A549 (cell line): ENCODE results near the gene STARD3NL. TPM values are rescaled to one million over a fixed set of nuclear protein-coding genes. Genes with fewer than 3 reads are reported as not detected.

ENCODE experiments used
- ATAC-seq, 2 experiments: fragments of 200-7000 bp in 1 of 2; fragments of >200 bp in 1 of 2; cut with Nextera tagmentation in 1 of 2; cut with Tn5 transposase in 1 of 2; 3 replicates each; pipeline versions ENCODE4 v1.8.0 to v1.9.1; 2018 to 2020; ENCODE audit warnings: mild to moderate bottlenecking in 1 of 2, moderate library complexity in 1 of 2
- CTCF ChIA-PET: fragments of 300-600 bp; sonication (Branson Sonifier 250); formaldehyde crosslinking; extraction: SDS; loops from one replicate; lab custom pipeline; 2021; ENCODE audit warnings: antibody characterized with exemption, inconsistent platforms; lab: Yijun Ruan, JAX
- POLR2A ChIA-PET: fragments of 350-600 bp; formaldehyde crosslinking; extraction: SDS; loops from one replicate; lab custom pipeline; 2021; ENCODE audit warnings: antibody characterized with exemption, inconsistent platforms; lab: Yijun Ruan, JAX
- DNase-seq, 2 experiments: peaks; one replicate each; pipeline versions ENCODE4 v3.0.0 to v3.0.0-alpha.2; 2011 to 2016; ENCODE audit warnings: low read depth in 1 of 2, low spot score in 1 of 2
- FAIRE-seq: peaks from 2 replicates; lab custom pipeline; 2011; peaks lifted over from hg19 to GRCh38; lab: Jason Lieb, UNC
- H3K27ac ChIP-seq, 2 experiments: fragments of >200 bp; sonication (Bioruptor Twin); formaldehyde crosslinking; 3 replicates each; pipeline ENCODE4 v1.5.1; 2016 to 2017
- H3K4me1 ChIP-seq: fragments of >200 bp; sonication (Bioruptor Twin); formaldehyde crosslinking; 3 replicates; pipeline ENCODE4 v1.6.1; 2016
- H3K4me2 ChIP-seq: fragments of >200 bp; sonication (Bioruptor Twin); formaldehyde crosslinking; 3 replicates; pipeline ENCODE4 v1.6.1; 2016
- H3K4me3 ChIP-seq: fragments of >200 bp; sonication (Bioruptor Twin); formaldehyde crosslinking; 3 replicates; pipeline ENCODE4 v1.5.1; 2016
- H3K9me3 ChIP-seq: fragments of >200 bp; sonication (Bioruptor Twin); formaldehyde crosslinking; 3 replicates; pipeline ENCODE4 v1.6.1; 2016
- BHLHE40 ChIP-seq: IDR thresholded peaks from 2 replicates; pipeline ENCODE4 v1.6.1; 2012; ENCODE audit warnings: low read depth, low read length, inconsistent platforms
- CBX2 ChIP-seq: fragments of 200-600 bp; sonication (generic); IDR thresholded peaks from 2 replicates; pipeline ENCODE4 v1.6.1; 2016; ENCODE audit warnings: low read depth, mild to moderate bottlenecking, borderline replicate concordance
- CBX8 ChIP-seq: fragments of 200-600 bp; sonication (generic); IDR thresholded peaks from 2 replicates; pipeline ENCODE4 v1.6.1; 2016
- CHD4 ChIP-seq: fragments of 200-600 bp; sonication (generic); IDR thresholded peaks from 2 replicates; pipeline ENCODE4 v1.6.1; 2016; ENCODE audit warnings: antibody characterized with exemption, mild to moderate bottlenecking, borderline replicate concordance
- EHMT2 ChIP-seq: fragments of 200-600 bp; sonication (generic); IDR thresholded peaks from 2 replicates; pipeline ENCODE4 v1.6.1; 2016; ENCODE audit warnings: antibody characterized with exemption, low read depth, mild to moderate bottlenecking, moderate library complexity
- EP300 ChIP-seq, 2 experiments: fragments of >200 bp; sonication (Bioruptor Twin); formaldehyde crosslinking; IDR thresholded peaks; 2 replicates in 1 of 2; 3 replicates in 1 of 2; pipeline ENCODE4 v1.6.1; 2016 to 2017
- FOSB ChIP-seq: fragments of 250-450 bp; sonication (Bioruptor Pico); IDR thresholded peaks from 2 replicates; pipeline ENCODE4 v1.5.0; 2020; ENCODE audit warnings: mild to moderate bottlenecking, moderate library complexity
- FOSL2 ChIP-seq, 2 experiments: fragments of 450-650 bp in 1 of 2; fragments of >200 bp in 1 of 2; sonication (Bioruptor Twin) in 1 of 2; formaldehyde crosslinking; IDR thresholded peaks; 2 replicates each; pipeline versions ENCODE4 v1.5.0 to v1.6.1; 2016 to 2020; ENCODE audit warnings: mild to moderate bottlenecking in 1 of 2, moderate library complexity in 1 of 2
- FOXS1 ChIP-seq: fragments of 250-450 bp; sonication (Bioruptor Pico); IDR thresholded peaks from 2 replicates; pipeline ENCODE4 v1.5.0; 2020; ENCODE audit warnings: mild to moderate bottlenecking, moderate library complexity
- HDAC2 ChIP-seq: fragments of 200-600 bp; sonication (generic); IDR thresholded peaks from 2 replicates; pipeline ENCODE4 v1.6.1; 2016
- HES2 ChIP-seq: fragments of >200 bp; sonication (Bioruptor Twin); formaldehyde crosslinking; IDR thresholded peaks from 2 replicates; pipeline ENCODE4 v1.6.1; 2016
- HEYL ChIP-seq: fragments of 250-450 bp; sonication (Bioruptor Pico); IDR thresholded peaks from 2 replicates; pipeline ENCODE4 v1.8.0; 2021; ENCODE audit warnings: mild to moderate bottlenecking, moderate library complexity
- HOXA7 ChIP-seq: fragments of 250-450 bp; sonication (Bioruptor Pico); IDR thresholded peaks from 2 replicates; pipeline ENCODE4 v1.5.0; 2020; ENCODE audit warnings: mild to moderate bottlenecking, moderate library complexity
- HOXB13 ChIP-seq: fragments of 250-450 bp; sonication (Bioruptor Pico); IDR thresholded peaks from 2 replicates; pipeline ENCODE4 v1.5.0; 2020; ENCODE audit warnings: low read depth, mild to moderate bottlenecking, moderate library complexity
- MYC ChIP-seq: IDR thresholded peaks from 2 replicates; pipeline ENCODE4 v1.6.1; 2012; ENCODE audit warnings: mild to moderate bottlenecking, inconsistent platforms, low read length, improper control_type of control experiment, borderline replicate concordance
- NFE2L2 ChIP-seq: fragments of 150-350 bp; conservative IDR thresholded peaks from 2 replicates; pipeline ENCODE4 v1.6.1; 2014; ENCODE audit warnings: low read length
- NPAS2 ChIP-seq: fragments of 250-450 bp; sonication (Bioruptor Pico); IDR thresholded peaks from 2 replicates; pipeline ENCODE4 v1.8.0; 2022; ENCODE audit warnings: mild to moderate bottlenecking, moderate library complexity, borderline replicate concordance
- PBX3 ChIP-seq: IDR thresholded peaks from 2 replicates; pipeline ENCODE4 v1.6.1; 2012
- POLR2A ChIP-seq: IDR thresholded peaks from 2 replicates; pipeline ENCODE4 v1.6.1; 2012; ENCODE audit warnings: mild to moderate bottlenecking, low read length
- POLR2AphosphoS2 ChIP-seq: conservative IDR thresholded peaks from 2 replicates; pipeline ENCODE4 v1.6.1; 2012; ENCODE audit warnings: low read length, improper control_type of control experiment, inconsistent platforms
- RAD21 ChIP-seq, 2 experiments: fragments of >200 bp in 1 of 2; sonication (Bioruptor Twin) in 1 of 2; formaldehyde crosslinking in 1 of 2; IDR thresholded peaks in 1 of 2; conservative IDR thresholded peaks in 1 of 2; 2 replicates in 1 of 2; 3 replicates in 1 of 2; pipeline ENCODE4 v1.6.1; 2012 to 2018; ENCODE audit warnings: inconsistent platforms in 1 of 2
- RCOR1 ChIP-seq: fragments of 150-350 bp; IDR thresholded peaks from 2 replicates; pipeline ENCODE4 v1.6.1; 2014; ENCODE audit warnings: antibody characterized with exemption, low read length, low read depth
- RNF2 ChIP-seq: fragments of 200-600 bp; sonication (generic); IDR thresholded peaks from 2 replicates; pipeline ENCODE4 v1.6.1; 2016; ENCODE audit warnings: low read depth, mild to moderate bottlenecking, antibody characterized with exemption, moderate library complexity, borderline replicate concordance
- SMC3 ChIP-seq: fragments of >200 bp; sonication (Bioruptor Twin); formaldehyde crosslinking; IDR thresholded peaks from 3 replicates; pipeline ENCODE4 v1.6.1; 2018; ENCODE audit warnings: inconsistent platforms
- ZSCAN20 ChIP-seq: fragments of 250-450 bp; sonication (Bioruptor Pico); IDR thresholded peaks from 2 replicates; pipeline ENCODE4 v1.8.0; 2022; ENCODE audit warnings: mild to moderate bottlenecking, moderate library complexity
- WGBS: methylation state at CpG from one replicate; pipeline ENCODE4 v1.1.6; 2017; ENCODE audit errors: missing lambda C conversion rate; 5-methylcytosine and 5-hydroxymethylcytosine counted together
- polyA plus RNA-seq, 4 experiments: library from polyadenylated mRNA; depleted of rRNA in 3 of 4; stranded (reverse); fragments of >200 nt; fragmentation: RNase III in 1 of 4; extraction: RNeasy Plus Mini Kit Qiagen cat#74134 plus additional on column Dnase treatment in 1 of 4; gene quantifications; 2 replicates in 3 of 4; 3 replicates in 1 of 4; pipeline ENCODE4 v1.2.3, GENCODE V29; 2011 to 2017
- TF ChIP-seq, protein P1 (sequence below): fragments of >200 bp; sonication (Bioruptor Twin); formaldehyde crosslinking; IDR thresholded peaks from 3 replicates; pipeline ENCODE4 v1.6.1; 2016

The STARD3NL gene
- polyA plus RNA-seq, 2 of the 4 experiments (the other 2 are of a cell fraction): 57.9 to 104 TPM

DNA sequence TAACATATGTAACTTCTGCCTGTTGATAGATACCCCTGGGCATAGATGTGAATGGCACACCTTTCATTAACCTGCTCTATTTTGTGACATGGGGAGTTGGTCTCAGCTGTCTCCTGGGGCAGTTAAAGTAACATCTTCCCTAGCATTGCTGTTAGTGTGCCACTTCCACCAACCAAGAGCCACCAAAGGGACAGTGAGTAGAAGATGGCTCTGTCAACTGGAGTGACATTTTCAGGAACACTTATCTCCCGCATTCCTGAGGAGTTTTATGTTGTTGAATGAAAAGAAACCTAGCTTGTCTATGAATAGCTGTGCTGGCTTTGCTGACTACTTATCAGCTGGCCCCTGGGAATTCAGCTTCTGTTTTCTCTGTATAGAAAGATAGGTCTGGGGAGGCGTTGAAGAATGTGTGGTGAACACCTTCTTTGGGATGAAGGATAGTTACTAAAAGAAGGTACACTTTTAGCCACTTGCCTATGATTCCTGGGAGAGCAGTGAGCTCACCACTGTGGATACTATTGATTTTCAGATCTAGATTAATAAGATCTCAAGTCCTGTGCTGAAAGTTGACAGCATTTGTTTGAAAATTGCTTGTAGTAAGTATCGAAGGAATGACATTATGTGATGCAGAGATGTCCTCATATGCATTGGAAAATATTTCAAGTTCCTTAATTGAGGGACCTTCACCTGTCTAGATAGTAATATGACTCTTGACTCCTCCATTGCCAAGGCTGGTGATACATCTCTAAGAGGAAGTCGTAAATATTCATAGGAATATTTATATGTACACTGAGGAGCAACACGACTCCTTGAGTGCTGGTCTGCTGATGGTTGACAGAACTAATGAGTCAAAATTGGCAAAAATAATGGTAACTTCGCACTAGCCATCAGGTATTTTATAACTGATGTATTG lies 7.6 kb downstream of the STARD3NL start (continued):
- TF ChIP-seq HOXB13: no peak
- no peak for TF ChIP-seq EP300 (IDR thresholded peaks at IDR 0.05)
- no peak for TF ChIP-seq PBX3
- TF ChIP-seq RAD21 (conservative IDR thresholded peaks at IDR 0.05 in 1 of 2, IDR thresholded peaks at IDR 0.05 in 1 of 2): no peak

DNA sequence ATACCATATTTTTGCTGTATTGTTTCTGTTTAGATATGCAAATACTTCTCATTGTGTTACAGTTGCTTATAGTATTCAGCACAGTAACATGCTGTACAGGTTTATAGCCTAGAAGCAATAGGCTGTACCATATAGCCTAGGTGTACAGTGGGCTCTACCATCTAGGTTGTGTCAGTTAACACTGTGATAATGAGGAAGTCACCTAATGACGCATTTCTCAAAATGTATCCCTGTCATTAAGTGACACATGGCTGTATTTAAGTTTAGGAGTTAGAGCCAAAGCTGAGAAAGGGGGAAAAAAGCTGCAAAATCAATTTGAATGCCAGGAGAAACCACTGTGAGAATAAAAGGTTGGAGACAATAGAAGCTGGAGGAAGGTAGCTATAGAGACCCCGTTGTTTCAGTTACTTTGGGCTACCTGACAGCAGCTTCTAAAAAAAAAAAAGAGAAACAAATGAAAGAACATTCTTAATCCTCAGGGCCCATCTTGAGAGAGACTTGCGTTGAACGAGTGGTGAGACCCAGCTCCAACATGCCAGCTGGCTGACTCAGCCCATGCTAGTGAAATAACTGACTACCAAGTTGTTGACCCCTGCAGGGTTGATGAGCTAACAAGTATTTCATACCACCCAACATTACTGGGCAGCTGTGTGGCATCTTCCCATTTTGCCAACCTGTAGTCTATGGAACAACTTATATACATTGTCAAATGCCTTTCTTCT lies 8.7 kb downstream of the STARD3NL start:
- peak overlapping the region in 1 of 2 experiments; percentile 51; a peak in 2 of 6 replicates for H3K27ac ChIP-seq
- ChIA-PET POLR2A (no interaction called here), CTCF (interaction anchor here (1.2 to 2.3 kb wide), 4 partner anchors 9 to 270 kb away, joined by 4 to 12 read pairs (median 6); partner anchors contain the start of genes SFRP4 and STARD3NL)
- TF ChIP-seq ZSCAN20 (no peak), CBX8 (no peak)
- FAIRE-seq (peak; percentile 54), ATAC-seq (peak; percentile 69 to 87; a peak in 5 of 6 replicates), DNase-seq (peak in 1 of 2 experiments; percentile 42)
- H3K4me3 ChIP-seq: no peak overlapping the region
- peak overlapping the region; percentile 37 for H3K4me2 ChIP-seq
- H3K9me3 ChIP-seq: peaks cover 7% of the 10 kb centered on the region; the same call in 1 of the 3 replicates
- peaks cover 35% of the 10 kb centered on the region for H3K4me1 ChIP-seq
- 72% methylated on average over 4 of the region's 4 CpGs for WGBS

DNA sequence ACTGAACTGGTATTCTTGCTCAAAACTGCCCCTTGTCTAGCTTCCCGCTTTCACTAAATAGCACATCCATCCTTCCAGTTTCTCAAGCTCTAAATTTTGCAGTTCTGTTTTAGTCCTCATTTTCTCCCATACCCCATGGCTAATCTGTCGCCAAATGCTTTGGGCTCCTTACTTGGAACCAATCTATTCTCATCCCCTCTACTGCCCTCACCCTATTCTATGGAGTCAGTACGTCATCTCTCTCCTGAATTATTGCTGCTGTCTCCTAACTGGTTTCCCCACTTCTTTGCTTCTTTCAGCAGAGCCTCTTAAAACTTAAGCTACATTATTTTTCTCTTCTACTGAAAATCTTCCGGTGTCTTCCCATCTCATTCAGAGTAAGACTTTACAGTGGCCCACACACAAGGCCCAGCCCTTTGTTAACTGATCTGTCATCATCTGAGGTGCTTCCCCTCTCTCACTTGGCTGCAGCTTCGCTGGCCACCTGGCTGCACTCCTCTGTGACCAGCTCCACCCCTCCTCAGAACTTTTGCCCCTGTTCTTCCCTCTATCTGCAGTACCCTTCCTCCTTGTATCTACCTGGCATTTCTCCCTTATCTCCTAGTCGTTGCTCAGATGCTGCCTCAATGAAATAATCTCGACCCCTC lies 9.9 kb downstream of the STARD3NL start:
- CTCF ChIA-PET: interaction anchor here (1.9 to 2.3 kb wide), 3 partner anchors 10 to 271 kb away, joined by 5 to 12 read pairs (median 6); partner anchors contain the start of genes SFRP4 and STARD3NL
- Histone ChIP-seq H3K4me3 (no peak overlapping the region), H3K27ac (no peak overlapping the region), H3K9me3 (peaks cover 12% of the 10 kb centered on the region; the same call in 2 of the 3 replicates), H3K4me1 (peaks cover 35% of the 10 kb centered on the region), H3K4me2 (no peak overlapping the region)
- ATAC-seq (no peak), FAIRE-seq (no peak), DNase-seq (no peak)
- 84% methylated on average over 7 of the region's 7 CpGs for WGBS
- POLR2A ChIA-PET: no interaction called here
- no peak for TF ChIP-seq NFE2L2
- no peak for TF ChIP-seq MYC
- no peak for TF ChIP-seq CBX8
- no peak for TF ChIP-seq FOXS1 (CRISPR knock-in tag)
- TF ChIP-seq EHMT2: no peak
- TF ChIP-seq FOSB: no peak
- no peak for TF ChIP-seq HEYL (CRISPR knock-in tag)
- no peak for TF ChIP-seq HDAC2
- no peak for TF ChIP-seq CHD4

- Histone ChIP-seq H3K4me2 (no peak overlapping the region), H3K9me3 (peaks cover 12% of the 10 kb centered on the region; the same call in 2 of the 3 replicates), H3K4me1 (peaks cover 35% of the 10 kb centered on the region), H3K27ac (no peak overlapping the region), H3K4me3 (no peak overlapping the region)
- 59% methylated on average over 4 of the region's 4 CpGs for WGBS
- DNase-seq (no peak), ATAC-seq (no peak), FAIRE-seq (no peak)
- ChIA-PET CTCF (no interaction called here), POLR2A (no interaction called here)
- TF ChIP-seq HDAC2 (no peak), BHLHE40 (no peak), HEYL (CRISPR knock-in tag) (no peak), NPAS2 (CRISPR knock-in tag) (no peak), RCOR1 (no peak), FOSL2 (IDR thresholded peaks at IDR 0.05) (no peak), FOSL2 (CRISPR knock-in tag; IDR thresholded peaks at IDR 0.05) (no peak), SMC3 (no peak), CBX2 (no peak), HOXA7 (CRISPR knock-in tag) (no peak), RNF2 (no peak), POLR2AphosphoS2 (no peak), MYC (no peak), NFE2L2 (no peak), HES2 (no peak), POLR2A (no peak)
- TF ChIP-seq, protein P1, sequence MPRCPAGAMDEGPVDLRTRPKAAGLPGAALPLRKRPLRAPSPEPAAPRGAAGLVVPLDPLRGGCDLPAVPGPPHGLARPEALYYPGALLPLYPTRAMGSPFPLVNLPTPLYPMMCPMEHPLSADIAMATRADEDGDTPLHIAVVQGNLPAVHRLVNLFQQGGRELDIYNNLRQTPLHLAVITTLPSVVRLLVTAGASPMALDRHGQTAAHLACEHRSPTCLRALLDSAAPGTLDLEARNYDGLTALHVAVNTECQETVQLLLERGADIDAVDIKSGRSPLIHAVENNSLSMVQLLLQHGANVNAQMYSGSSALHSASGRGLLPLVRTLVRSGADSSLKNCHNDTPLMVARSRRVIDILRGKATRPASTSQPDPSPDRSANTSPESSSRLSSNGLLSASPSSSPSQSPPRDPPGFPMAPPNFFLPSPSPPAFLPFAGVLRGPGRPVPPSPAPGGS: no peak
Measured at GRCh38 chr7:38189231-38189938, 11.3 kb downstream of the STARD3NL start.
